Testis (tissue), 2 donors: ENCODE data around the gene ZSCAN26.

Source experiments
- POLR2A ChIP-seq: fragments of 450-650 bp; IDR thresholded peaks from one replicate; pipeline ENCODE4 v1.6.1; 2017; ENCODE audit warnings: antibody characterized with exemption, mild to moderate bottlenecking, moderate library complexity
- TF ChIP-seq, protein P1 (sequence below), 3 experiments: fragments of 450-650 bp in 2 of 3; fragments of 200-600 bp in 1 of 3; sonication (generic) in 1 of 3; IDR thresholded peaks; one replicate each; pipeline ENCODE4 v1.5.1; 2016 to 2019; ENCODE audit warnings: antibody characterized with exemption in 3 of 3, mild to moderate bottlenecking in 2 of 3, moderate library complexity in 1 of 3

DNA sequence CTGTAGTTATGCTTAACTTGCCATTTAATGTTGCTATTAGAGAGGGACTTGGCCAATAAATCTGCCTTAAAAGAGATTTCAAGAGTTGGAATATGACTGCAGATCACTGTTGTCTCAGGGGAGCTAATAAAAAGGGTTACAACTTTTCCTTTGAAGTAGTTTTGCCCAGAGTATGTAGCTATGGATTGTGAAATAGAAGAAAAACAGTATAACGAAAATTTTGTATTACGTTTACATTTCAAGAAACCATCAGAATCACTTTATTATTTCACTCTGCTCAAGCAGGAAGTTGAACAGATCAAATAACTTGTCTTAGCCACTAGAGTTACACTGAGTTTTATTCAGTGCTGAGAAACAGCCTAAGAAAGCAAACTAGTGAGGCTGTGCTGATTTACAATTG, 3.0 kb upstream of the ZSCAN26 start:
- TF ChIP-seq, protein P1, sequence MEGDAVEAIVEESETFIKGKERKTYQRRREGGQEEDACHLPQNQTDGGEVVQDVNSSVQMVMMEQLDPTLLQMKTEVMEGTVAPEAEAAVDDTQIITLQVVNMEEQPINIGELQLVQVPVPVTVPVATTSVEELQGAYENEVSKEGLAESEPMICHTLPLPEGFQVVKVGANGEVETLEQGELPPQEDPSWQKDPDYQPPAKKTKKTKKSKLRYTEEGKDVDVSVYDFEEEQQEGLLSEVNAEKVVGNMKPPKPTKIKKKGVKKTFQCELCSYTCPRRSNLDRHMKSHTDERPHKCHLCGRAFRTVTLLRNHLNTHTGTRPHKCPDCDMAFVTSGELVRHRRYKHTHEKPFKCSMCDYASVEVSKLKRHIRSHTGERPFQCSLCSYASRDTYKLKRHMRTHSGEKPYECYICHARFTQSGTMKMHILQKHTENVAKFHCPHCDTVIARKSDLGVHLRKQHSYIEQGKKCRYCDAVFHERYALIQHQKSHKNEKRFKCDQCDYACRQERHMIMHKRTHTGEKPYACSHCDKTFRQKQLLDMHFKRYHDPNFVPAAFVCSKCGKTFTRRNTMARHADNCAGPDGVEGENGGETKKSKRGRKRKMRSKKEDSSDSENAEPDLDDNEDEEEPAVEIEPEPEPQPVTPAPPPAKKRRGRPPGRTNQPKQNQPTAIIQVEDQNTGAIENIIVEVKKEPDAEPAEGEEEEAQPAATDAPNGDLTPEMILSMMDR (IDR thresholded peaks at IDR 0.05): no peak
- TF ChIP-seq POLR2A: no peak
